GM23338 (cell line): Measurements from ENCODE around the gene SLC9A4. TPM values are rescaled to one million over a fixed set of nuclear protein-coding genes. Genes with fewer than 3 reads are reported as not detected.

ENCODE experiments used
- ATAC-seq: fragments of 200-7000 bp; cut with Tn5 transposase; 3 replicates; pipeline ENCODE4 v1.9.1; 2020
- DNase-seq: peaks from one replicate; pipeline ENCODE4 v3.0.0-alpha.2; 2015; ENCODE audit warnings: low spot score
- H2AFZ ChIP-seq: fragments of 200-600 bp; sonication (generic); 2 replicates; pipeline ENCODE4 v1.8.0; 2016; ENCODE audit warnings: antibody characterized with exemption, mild to moderate bottlenecking, moderate library complexity
- H3F3A ChIP-seq: fragments of 200-600 bp; sonication (generic); replicated peaks from 2 replicates; pipeline ENCODE4 v1.8.0; 2017; ENCODE audit warnings: antibody characterized with exemption, mixed run types, low read depth
- H3K27ac ChIP-seq: fragments of 200-600 bp; sonication (generic); 2 replicates; pipeline ENCODE4 v1.6.1; 2016; ENCODE audit warnings: low read depth
- H3K27me3 ChIP-seq: fragments of 200-600 bp; sonication (generic); 2 replicates; pipeline ENCODE4 v1.8.0; 2016; ENCODE audit warnings: mild to moderate bottlenecking, mixed run types, moderate library complexity; ENCODE audit not compliant: insufficient read depth
- H3K36me3 ChIP-seq: fragments of 200-600 bp; sonication (generic); 2 replicates; pipeline ENCODE4 v1.8.0; 2016; ENCODE audit warnings: mild to moderate bottlenecking; ENCODE audit not compliant: insufficient read depth
- H3K4me1 ChIP-seq: fragments of 200-600 bp; sonication (generic); 2 replicates; pipeline ENCODE4 v1.8.0; 2016; ENCODE audit warnings: mild to moderate bottlenecking, moderate library complexity; ENCODE audit not compliant: insufficient read depth
- H3K4me2 ChIP-seq: fragments of 200-600 bp; sonication (generic); 2 replicates; pipeline ENCODE4 v1.7.1; 2017; ENCODE audit warnings: mixed run types
- H3K4me3 ChIP-seq: fragments of 200-600 bp; sonication (generic); 2 replicates; pipeline ENCODE4 v1.6.1; 2016; ENCODE audit warnings: mixed run types
- H3K79me2 ChIP-seq: fragments of 200-600 bp; sonication (generic); replicated peaks from 2 replicates; pipeline ENCODE4 v1.8.0; 2017; ENCODE audit warnings: mild to moderate bottlenecking; ENCODE audit not compliant: insufficient read depth
- H3K9me2 ChIP-seq: fragments of 200-600 bp; sonication (generic); 2 replicates; pipeline ENCODE4 v1.8.0; 2017; ENCODE audit not compliant: insufficient read depth
- H4K20me1 ChIP-seq: fragments of 200-600 bp; sonication (generic); replicated peaks from 2 replicates; pipeline ENCODE4 v1.8.0; 2017; ENCODE audit warnings: mild to moderate bottlenecking; ENCODE audit not compliant: insufficient read depth
- H3K27ac Mint-ChIP-seq: 2 replicates; pipeline ENCODE4 v1.8.0; 2020; ENCODE audit warnings: inconsistent platforms, mild to moderate bottlenecking, moderate library complexity, mixed read lengths
- H3K27me3 Mint-ChIP-seq: 3 replicates; pipeline ENCODE4 v1.8.0; 2022; ENCODE audit warnings: low read depth, mild to moderate bottlenecking, moderate library complexity, mixed read lengths, inconsistent platforms; ENCODE audit not compliant: insufficient read depth, poor library complexity
- H3K36me3 Mint-ChIP-seq: 3 replicates; pipeline ENCODE4 v1.8.0; 2021; ENCODE audit warnings: low read depth, mild to moderate bottlenecking, inconsistent platforms, moderate library complexity, mixed read lengths
- H3K4me1 Mint-ChIP-seq: 3 replicates; pipeline ENCODE4 v1.8.0; 2020; ENCODE audit warnings: mild to moderate bottlenecking, inconsistent platforms, mixed read lengths
- H3K4me3 Mint-ChIP-seq: 3 replicates; pipeline ENCODE4 v1.8.0; 2021; ENCODE audit warnings: moderate library complexity, mild to moderate bottlenecking, inconsistent platforms, mixed read lengths
- H3K9me3 Mint-ChIP-seq: 3 replicates; pipeline ENCODE4 v1.8.0; 2020; ENCODE audit warnings: moderate library complexity, mild to moderate bottlenecking, inconsistent platforms, mixed read lengths
- CREB1 ChIP-seq: fragments of 250-450 bp; sonication (Bioruptor Pico); IDR thresholded peaks from 2 replicates; pipeline ENCODE4 v1.5.0; 2020; ENCODE audit warnings: low read depth, mild to moderate bottlenecking, moderate library complexity
- ETS1 ChIP-seq: IDR thresholded peaks from 2 replicates; pipeline ENCODE4 v1.6.1; 2016; ENCODE audit warnings: antibody characterized with exemption
- EZH2 ChIP-seq: fragments of 200-600 bp; sonication (generic); IDR thresholded peaks from one replicate; pipeline ENCODE4 v1.8.0; 2017; ENCODE audit warnings: antibody characterized with exemption, mild to moderate bottlenecking, low read depth; ENCODE audit not compliant: unreplicated experiment
- EZH2phosphoT487 ChIP-seq: fragments of 200-600 bp; sonication (generic); IDR thresholded peaks from one replicate; pipeline ENCODE4 v1.8.1; 2018; ENCODE audit warnings: antibody characterized with exemption; ENCODE audit not compliant: unreplicated experiment
- POLR2AphosphoS5 ChIP-seq: IDR thresholded peaks from 2 replicates; pipeline ENCODE4 v1.6.1; 2016; ENCODE audit warnings: antibody characterized with exemption, low read depth
- REST ChIP-seq: IDR thresholded peaks from one replicate; pipeline ENCODE4 v1.6.1; 2018; ENCODE audit warnings: antibody characterized with exemption; ENCODE audit not compliant: unreplicated experiment
- STAT1 ChIP-seq: IDR thresholded peaks from one replicate; pipeline ENCODE4 v1.6.1; 2016; ENCODE audit warnings: antibody characterized with exemption; ENCODE audit not compliant: unreplicated experiment
- ZNF114 ChIP-seq: fragments of 250-450 bp; sonication (Bioruptor Pico); IDR thresholded peaks from 2 replicates; pipeline ENCODE4 v1.5.0; 2020; ENCODE audit warnings: mild to moderate bottlenecking, moderate library complexity
- ZNF331 ChIP-seq: fragments of 250-450 bp; sonication (Bioruptor Pico); IDR thresholded peaks from 2 replicates; pipeline ENCODE4 v1.5.0; 2020; ENCODE audit warnings: low read depth, mild to moderate bottlenecking, moderate library complexity
- polyA plus RNA-seq: library from polyadenylated mRNA; unstranded; fragments of >200 nt; fragmentation: Nextera tagmentation; extraction: Ambion mirVana; gene quantifications from 2 replicates; pipeline ENCODE4 v1.2.1, GENCODE V29; 2016
- total RNA-seq: library from RNA; depleted of rRNA; stranded (reverse); fragments of >200 nt; shearing (Covaris generic); gene quantifications from 2 replicates; pipeline ENCODE4 v1.2.3, GENCODE V29; 2014

SLC9A4 gene
- total and polyA plus RNA-seq, 2 experiments from 2014 or later, result not detected

- no peak overlapping the region for H3K4me3 Mint-ChIP-seq
- H3K9me2 ChIP-seq, result no peaks in the 10 kb centered on the region
- DNase-seq, result no peak
- H3K27me3 Mint-ChIP-seq, result no peaks in the 10 kb centered on the region
- ATAC-seq, result no peak
- TF ChIP-seq ZNF114 (CRISPR knock-in tag), result no peak
- TF ChIP-seq POLR2AphosphoS5, result no peak
- no peak for TF ChIP-seq CREB1
- no peak for TF ChIP-seq EZH2phosphoT487
- H2AFZ ChIP-seq, result no peak overlapping the region
- no peak overlapping the region for H3K27ac ChIP-seq
- no peaks in the 10 kb centered on the region for H4K20me1 ChIP-seq
- no peaks in the 10 kb centered on the region for H3K4me1 Mint-ChIP-seq
- no peaks in the 10 kb centered on the region for H3K79me2 ChIP-seq
- no peak overlapping the region for H3K27ac Mint-ChIP-seq
- H3K36me3 ChIP-seq, result no peaks in the 10 kb centered on the region
- no peak overlapping the region for H3K4me2 ChIP-seq
- H3K27me3 ChIP-seq, result no peaks in the 10 kb centered on the region
- no peaks in the 10 kb centered on the region for H3K4me1 ChIP-seq
- no peaks in the 10 kb centered on the region for H3K36me3 Mint-ChIP-seq
- no peaks in the 10 kb centered on the region for H3F3A ChIP-seq
- no peaks in the 10 kb centered on the region for H3K9me3 Mint-ChIP-seq
- no peak overlapping the region for H3K4me3 ChIP-seq
These were observed 54.1 kb downstream of the SLC9A4 start for GRCh38 chr2:102527086-102527485.

GRCh38 chr2:102538491-102538890 lies 65.5 kb downstream of the SLC9A4 start:
- Histone ChIP-seq H3F3A (no peaks in the 10 kb centered on the region), H3K27me3 (no peaks in the 10 kb centered on the region), H3K4me3 (no peak overlapping the region), H4K20me1 (no peaks in the 10 kb centered on the region; the same call in 1 of the 2 replicates), H3K79me2 (no peaks in the 10 kb centered on the region), H2AFZ (no peak overlapping the region), H3K4me1 (no peaks in the 10 kb centered on the region), H3K4me2 (no peak overlapping the region), H3K9me2 (0 out of 2 replicates have a peak, but pooled peaks cover 10% of the 10 kb centered on the region), H3K36me3 (no peaks in the 10 kb centered on the region), H3K27ac (no peak overlapping the region)
- Mint-ChIP-seq H3K36me3 (no peaks in the 10 kb centered on the region), H3K27me3 (no peaks in the 10 kb centered on the region), H3K4me1 (0 out of 3 replicates have a peak, but pooled peaks cover 2% of the 10 kb centered on the region), H3K27ac (no peak overlapping the region), H3K9me3 (no peaks in the 10 kb centered on the region; the same call in 2 of the 3 replicates), H3K4me3 (no peak overlapping the region)
- no peak for ATAC-seq
- TF ChIP-seq CREB1 (no peak), STAT1 (no peak), EZH2 (no peak), ZNF331 (CRISPR knock-in tag) (no peak), ETS1 (no peak), POLR2AphosphoS5 (no peak), ZNF114 (CRISPR knock-in tag) (no peak)
- DNase-seq, result no peak

GRCh38 chr2:102540882-102541281 lies 67.9 kb downstream of the SLC9A4 start:
- Histone ChIP-seq H3K9me2 (0 out of 2 replicates have a peak, but pooled peaks cover 7% of the 10 kb centered on the region), H3K27me3 (no peaks in the 10 kb centered on the region), H3K27ac (no peak overlapping the region), H3K4me2 (no peak overlapping the region), H3K4me1 (no peaks in the 10 kb centered on the region), H3K79me2 (no peaks in the 10 kb centered on the region), H2AFZ (no peak overlapping the region), H3F3A (no peaks in the 10 kb centered on the region), H4K20me1 (no peaks in the 10 kb centered on the region; the same call in 1 of the 2 replicates), H3K4me3 (no peak overlapping the region), H3K36me3 (no peaks in the 10 kb centered on the region)
- Mint-ChIP-seq H3K27ac (no peak overlapping the region), H3K4me1 (0 out of 3 replicates have a peak, but pooled peaks cover 2% of the 10 kb centered on the region), H3K9me3 (no peaks in the 10 kb centered on the region), H3K36me3 (no peaks in the 10 kb centered on the region), H3K27me3 (no peaks in the 10 kb centered on the region), H3K4me3 (no peak overlapping the region)
- no peak for ATAC-seq
- no peak for DNase-seq
- TF ChIP-seq REST, result no peak
- TF ChIP-seq EZH2phosphoT487, result no peak
